ENCODE results near the gene CIB4. TPM values are rescaled to one million over a fixed set of nuclear protein-coding genes. Genes with fewer than 3 reads are reported as not detected.

Gene CIB4
- total and polyA plus RNA-seq, 2 of the 13 experiments (the other 11 are each of a cell fraction or from before 2014, with no cell fraction given): not detected

DNA sequence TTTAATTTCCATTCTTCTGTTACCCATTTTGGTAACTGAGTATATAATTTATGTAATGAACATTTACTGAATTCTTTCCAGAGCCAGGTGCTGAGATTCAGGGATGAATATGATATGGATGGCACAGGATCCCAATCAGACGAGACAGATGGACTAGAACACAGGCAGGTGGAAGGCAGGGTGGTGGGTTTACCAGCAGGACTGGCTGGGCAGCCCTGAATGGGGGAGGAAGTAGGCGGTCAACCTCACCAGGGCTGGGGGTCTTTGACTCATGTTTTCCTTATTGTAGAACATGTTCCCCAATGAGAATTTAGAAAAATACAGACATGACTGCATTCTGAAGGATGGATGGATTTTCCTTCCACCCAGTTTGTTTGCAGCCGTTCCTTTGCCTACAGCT, 80.3 kb downstream of the CIB4 start:
- POLR2A ChIA-PET: no interaction called here
- peaks cover 13% of the 10 kb centered on the region for H3K4me1 ChIP-seq (ENCODE audit: insufficient read depth, low read length)
- no peak for ATAC-seq

DNA sequence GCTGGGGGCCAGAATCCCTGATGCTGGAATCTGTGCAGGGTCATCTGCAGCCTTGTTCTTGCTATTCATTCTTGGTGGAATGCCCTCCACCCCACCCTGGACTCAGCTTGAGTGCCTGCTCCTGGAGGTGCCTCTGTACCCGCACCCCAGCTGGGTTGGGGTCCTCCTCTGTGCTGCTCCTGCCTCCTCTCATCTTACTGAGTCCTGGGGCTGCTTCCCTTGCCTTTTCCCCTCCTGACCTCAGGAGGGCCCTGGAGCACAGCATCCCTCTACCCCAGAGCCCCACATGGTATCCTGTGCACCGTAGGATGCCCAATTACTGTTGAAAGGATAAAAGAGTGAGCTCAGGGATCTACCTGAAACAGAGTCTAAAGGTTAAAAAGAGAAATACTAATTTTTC, 81.6 kb downstream of the CIB4 start:
- BruUV-seq (replicated peaks): no TSS peak
- TF ChIP-seq ZFYVE20 (CRISPR knock-in tag; IDR thresholded peaks at IDR 0.05; ENCODE audit: borderline replicate concordance, low read depth) (no peak), ONECUT2 (CRISPR knock-in tag; IDR thresholded peaks at IDR 0.05) (no peak), NFKBIZ (CRISPR knock-in tag; IDR thresholded peaks at IDR 0.05) (no peak), ZBTB7A (CRISPR knock-in tag; IDR thresholded peaks at IDR 0.05) (no peak), ZNF263 (CRISPR knock-in tag; IDR thresholded peaks at IDR 0.05) (no peak), CENPT (CRISPR knock-in tag; IDR thresholded peaks at IDR 0.05; ENCODE audit: low read depth) (no peak), MAFG (CRISPR knock-in tag; IDR thresholded peaks at IDR 0.05) (no peak)
- TF ChIP-seq, protein P1, sequence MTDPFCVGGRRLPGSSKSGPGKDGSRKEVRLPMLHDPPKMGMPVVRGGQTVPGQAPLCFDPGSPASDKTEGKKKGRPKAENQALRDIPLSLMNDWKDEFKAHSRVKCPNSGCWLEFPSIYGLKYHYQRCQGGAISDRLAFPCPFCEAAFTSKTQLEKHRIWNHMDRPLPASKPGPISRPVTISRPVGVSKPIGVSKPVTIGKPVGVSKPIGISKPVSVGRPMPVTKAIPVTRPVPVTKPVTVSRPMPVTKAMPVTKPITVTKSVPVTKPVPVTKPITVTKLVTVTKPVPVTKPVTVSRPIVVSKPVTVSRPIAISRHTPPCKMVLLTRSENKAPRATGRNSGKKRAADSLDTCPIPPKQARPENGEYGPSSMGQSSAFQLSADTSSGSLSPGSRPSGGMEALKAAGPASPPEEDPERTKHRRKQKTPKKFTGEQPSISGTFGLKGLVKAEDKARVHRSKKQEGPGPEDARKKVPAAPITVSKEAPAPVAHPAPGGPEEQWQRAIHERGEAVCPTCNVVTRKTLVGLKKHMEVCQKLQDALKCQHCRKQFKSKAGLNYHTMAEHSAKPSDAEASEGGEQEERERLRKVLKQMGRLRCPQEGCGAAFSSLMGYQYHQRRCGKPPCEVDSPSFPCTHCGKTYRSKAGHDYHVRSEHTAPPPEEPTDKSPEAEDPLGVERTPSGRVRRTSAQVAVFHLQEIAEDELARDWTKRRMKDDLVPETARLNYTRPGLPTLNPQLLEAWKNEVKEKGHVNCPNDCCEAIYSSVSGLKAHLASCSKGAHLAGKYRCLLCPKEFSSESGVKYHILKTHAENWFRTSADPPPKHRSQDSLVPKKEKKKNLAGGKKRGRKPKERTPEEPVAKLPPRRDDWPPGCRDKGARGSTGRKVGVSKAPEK (CRISPR knock-in tag; IDR thresholded peaks at IDR 0.05; ENCODE audit: borderline replicate concordance): no peak
- H3K9ac ChIP-seq (ENCODE audit: insufficient read depth, low read depth, low read length): no peak overlapping the region
- no peaks in the 10 kb centered on the region for H3K9me3 ChIP-seq (ENCODE audit: low read length)
- DNase-seq (ENCODE audit: low spot score): no peak
- H3K79me2 ChIP-seq (ENCODE audit: insufficient read depth, low read length): no peaks in the 10 kb centered on the region
- no peak for ATAC-seq
- no peak overlapping the region for H2AFZ ChIP-seq (ENCODE audit: low read length)
- in situ Hi-C loops (cut with HindIII; ENCODE audit: extremely low pct_ligation_motif_present, low pct_unique_long_range_greater_than_20kb) (no loop called here), intact Hi-C loops (cut with micrococcal nuclease; ENCODE audit: unreplicated experiment) (no loop called here)
- FAIRE-seq: no peak
- H3K4me2 ChIP-seq (ENCODE audit: low read depth, low read length): no peak overlapping the region
- H3K27me3 ChIP-seq (ENCODE audit: control insufficient read depth in 1 of 2, insufficient read depth in 2 of 2, low read length in 2 of 2): peaks cover 26 to 96% of the 10 kb centered on the region in 2 experiments
- H3K36me3 ChIP-seq (replicated peaks in 1 of 2; ENCODE audit: control insufficient read depth in 1 of 2, insufficient read depth in 2 of 2, low read length in 2 of 2): no peaks in the 10 kb centered on the region
- CTCF ChIA-PET (ENCODE audit: low intra/inter-chr PET ratio, low total read pairs): no interaction called here
- no peaks in the 10 kb centered on the region; the same call in 1 of the 2 replicates for H4K20me1 ChIP-seq (ENCODE audit: insufficient read depth, low read length)
- H3K4me3 ChIP-seq (replicated peaks in 1 of 3; ENCODE audit: insufficient read depth in 1 of 3, low read depth in 2 of 3, low read length in 3 of 3): no peak overlapping the region
- POLR2A ChIA-PET: no interaction called here
- H3K4me1 ChIP-seq (ENCODE audit: insufficient read depth, low read length): peaks cover 13% of the 10 kb centered on the region
- WGBS (ENCODE audit: low lambda C conversion rate): 2% methylated on average over 2 of the region's 2 CpGs
- H3K27ac ChIP-seq (ENCODE audit: extremely low read length, insufficient read depth, low read length): no peak overlapping the region

More for the DNA sequence above, 80.3 kb downstream of the CIB4 start:
- Histone ChIP-seq H3K36me3 (replicated peaks in 1 of 2; ENCODE audit: control insufficient read depth in 1 of 2, insufficient read depth in 2 of 2, low read length in 2 of 2) (no peaks in the 10 kb centered on the region), H3K27ac (ENCODE audit: extremely low read length, insufficient read depth, low read length) (no peak overlapping the region), H3K9ac (ENCODE audit: insufficient read depth, low read depth, low read length) (no peak overlapping the region), H3K4me2 (ENCODE audit: low read depth, low read length) (no peak overlapping the region), H4K20me1 (ENCODE audit: insufficient read depth, low read length) (no peaks in the 10 kb centered on the region; the same call in 1 of the 2 replicates), H2AFZ (ENCODE audit: low read length) (no peak overlapping the region), H3K27me3 (ENCODE audit: control insufficient read depth in 1 of 2, insufficient read depth in 2 of 2, low read length in 2 of 2) (peaks cover 29 to 92% of the 10 kb centered on the region in 2 experiments), H3K79me2 (ENCODE audit: insufficient read depth, low read length) (no peaks in the 10 kb centered on the region), H3K4me3 (replicated peaks in 1 of 3; ENCODE audit: insufficient read depth in 1 of 3, low read depth in 2 of 3, low read length in 3 of 3) (no peak overlapping the region), H3K9me3 (ENCODE audit: low read length) (no peaks in the 10 kb centered on the region)
- BruUV-seq (replicated peaks): no TSS peak
- CTCF ChIA-PET (ENCODE audit: low intra/inter-chr PET ratio, low total read pairs): no interaction called here
- 39% methylated on average over 3 of the region's 3 CpGs for WGBS (ENCODE audit: low lambda C conversion rate)
- in situ Hi-C loops (cut with HindIII; ENCODE audit: extremely low pct_ligation_motif_present, low pct_unique_long_range_greater_than_20kb): no loop called here
- FAIRE-seq (no peak), DNase-seq (ENCODE audit: low spot score) (no peak)
- TF ChIP-seq ZKSCAN5 (CRISPR knock-in tag; IDR thresholded peaks at IDR 0.05) (no peak), ZNF549 (CRISPR knock-in tag; IDR thresholded peaks at IDR 0.05) (no peak)
- intact Hi-C loops (cut with micrococcal nuclease; ENCODE audit: unreplicated experiment): no loop called here

Data from HepG2 (cell line).